Measurements from ENCODE around the gene ODC1. TPM values are rescaled to one million over a fixed set of nuclear protein-coding genes. Genes with fewer than 3 reads are reported as not detected.

Gene ODC1
- total RNA-seq, 1 experiment from 2014 or later: 46.6 TPM

DNA sequence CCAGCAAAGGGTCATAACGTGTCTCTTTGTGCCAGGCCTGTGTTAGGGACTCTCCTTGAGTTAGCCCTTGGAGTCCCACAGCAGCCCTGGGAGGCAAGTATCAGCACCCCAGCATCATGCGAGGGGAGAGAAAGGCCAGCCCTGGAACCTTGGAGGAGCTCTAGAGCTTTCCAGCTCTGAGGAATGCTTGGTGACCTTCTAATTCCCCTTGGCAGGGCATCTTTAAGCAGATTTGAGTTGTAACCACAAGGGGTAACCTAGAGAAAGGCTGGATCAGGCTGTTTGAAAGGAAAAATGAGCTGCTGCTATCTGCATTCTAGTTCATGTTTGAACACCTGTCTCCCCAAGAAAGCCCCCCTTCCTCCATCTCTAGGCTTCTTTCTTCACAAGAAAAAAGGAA is 23.8 kb upstream of the ODC1 start:
- ChIA-PET CTCF (interaction anchor here (1.1 to 1.4 kb wide), 5 partner anchors 15 to 84 kb away, joined by 3 to 6 read pairs (median 5); no protein-coding TSS in a partner anchor), POLR2A (no interaction called here)
- DNase-seq (ENCODE audit: low spot score) (no peak), ATAC-seq (peak; percentile 60)
- Mint-ChIP-seq H3K27me3 (ENCODE audit: low read depth) (no peaks in the 10 kb centered on the region; the same call in 1 of the 2 replicates), H3K4me1 (peaks cover under 1% of the 10 kb centered on the region; the same call in 1 of the 2 replicates), H3K36me3 (no peaks in the 10 kb centered on the region), H3K9me3 (no peaks in the 10 kb centered on the region), H3K27ac (no peak overlapping the region), H3K4me3 (no peak overlapping the region)
- TF ChIP-seq ZNF671 (CRISPR knock-in tag; IDR thresholded peaks at IDR 0.05): no peak
- TF ChIP-seq ZBTB21 (CRISPR knock-in tag; IDR thresholded peaks at IDR 0.05; ENCODE audit: borderline replicate concordance): no peak
- no peak for TF ChIP-seq CBFB (CRISPR knock-in tag; IDR thresholded peaks at IDR 0.05; ENCODE audit: low read depth)
- TF ChIP-seq, protein P1, sequence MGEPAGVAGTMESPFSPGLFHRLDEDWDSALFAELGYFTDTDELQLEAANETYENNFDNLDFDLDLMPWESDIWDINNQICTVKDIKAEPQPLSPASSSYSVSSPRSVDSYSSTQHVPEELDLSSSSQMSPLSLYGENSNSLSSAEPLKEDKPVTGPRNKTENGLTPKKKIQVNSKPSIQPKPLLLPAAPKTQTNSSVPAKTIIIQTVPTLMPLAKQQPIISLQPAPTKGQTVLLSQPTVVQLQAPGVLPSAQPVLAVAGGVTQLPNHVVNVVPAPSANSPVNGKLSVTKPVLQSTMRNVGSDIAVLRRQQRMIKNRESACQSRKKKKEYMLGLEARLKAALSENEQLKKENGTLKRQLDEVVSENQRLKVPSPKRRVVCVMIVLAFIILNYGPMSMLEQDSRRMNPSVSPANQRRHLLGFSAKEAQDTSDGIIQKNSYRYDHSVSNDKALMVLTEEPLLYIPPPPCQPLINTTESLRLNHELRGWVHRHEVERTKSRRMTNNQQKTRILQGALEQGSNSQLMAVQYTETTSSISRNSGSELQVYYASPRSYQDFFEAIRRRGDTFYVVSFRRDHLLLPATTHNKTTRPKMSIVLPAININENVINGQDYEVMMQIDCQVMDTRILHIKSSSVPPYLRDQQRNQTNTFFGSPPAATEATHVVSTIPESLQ (CRISPR knock-in tag; IDR thresholded peaks at IDR 0.05): no peak
- TF ChIP-seq ZNF121 (CRISPR knock-in tag; IDR thresholded peaks at IDR 0.05): no peak
- TF ChIP-seq GTF2I (CRISPR knock-in tag; conservative IDR thresholded peaks at IDR 0.05): no peak
- TF ChIP-seq, protein P2, sequence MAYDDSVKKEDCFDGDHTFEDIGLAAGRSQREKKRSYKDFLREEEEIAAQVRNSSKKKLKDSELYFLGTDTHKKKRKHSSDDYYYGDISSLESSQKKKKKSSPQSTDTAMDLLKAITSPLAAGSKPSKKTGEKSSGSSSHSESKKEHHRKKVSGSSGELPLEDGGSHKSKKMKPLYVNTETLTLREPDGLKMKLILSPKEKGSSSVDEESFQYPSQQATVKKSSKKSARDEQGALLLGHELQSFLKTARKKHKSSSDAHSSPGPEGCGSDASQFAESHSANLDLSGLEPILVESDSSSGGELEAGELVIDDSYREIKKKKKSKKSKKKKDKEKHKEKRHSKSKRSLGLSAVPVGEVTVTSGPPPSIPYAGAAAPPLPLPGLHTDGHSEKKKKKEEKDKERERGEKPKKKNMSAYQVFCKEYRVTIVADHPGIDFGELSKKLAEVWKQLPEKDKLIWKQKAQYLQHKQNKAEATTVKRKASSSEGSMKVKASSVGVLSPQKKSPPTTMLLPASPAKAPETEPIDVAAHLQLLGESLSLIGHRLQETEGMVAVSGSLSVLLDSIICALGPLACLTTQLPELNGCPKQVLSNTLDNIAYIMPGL (CRISPR knock-in tag; IDR thresholded peaks at IDR 0.05): no peak
- TF ChIP-seq CREM (CRISPR knock-in tag; IDR thresholded peaks at IDR 0.05): no peak
- TF ChIP-seq, protein P3, sequence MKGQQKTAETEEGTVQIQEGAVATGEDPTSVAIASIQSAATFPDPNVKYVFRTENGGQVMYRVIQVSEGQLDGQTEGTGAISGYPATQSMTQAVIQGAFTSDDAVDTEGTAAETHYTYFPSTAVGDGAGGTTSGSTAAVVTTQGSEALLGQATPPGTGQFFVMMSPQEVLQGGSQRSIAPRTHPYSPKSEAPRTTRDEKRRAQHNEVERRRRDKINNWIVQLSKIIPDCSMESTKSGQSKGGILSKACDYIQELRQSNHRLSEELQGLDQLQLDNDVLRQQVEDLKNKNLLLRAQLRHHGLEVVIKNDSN (CRISPR knock-in tag; IDR thresholded peaks at IDR 0.05): no peak
- no peak for TF ChIP-seq NFYB (CRISPR knock-in tag; conservative IDR thresholded peaks at IDR 0.05; ENCODE audit: low read depth)
- TF ChIP-seq NR3C1 (CRISPR knock-in tag; conservative IDR thresholded peaks at IDR 0.05; ENCODE audit: low read depth): no peak
- TF ChIP-seq, protein P4, sequence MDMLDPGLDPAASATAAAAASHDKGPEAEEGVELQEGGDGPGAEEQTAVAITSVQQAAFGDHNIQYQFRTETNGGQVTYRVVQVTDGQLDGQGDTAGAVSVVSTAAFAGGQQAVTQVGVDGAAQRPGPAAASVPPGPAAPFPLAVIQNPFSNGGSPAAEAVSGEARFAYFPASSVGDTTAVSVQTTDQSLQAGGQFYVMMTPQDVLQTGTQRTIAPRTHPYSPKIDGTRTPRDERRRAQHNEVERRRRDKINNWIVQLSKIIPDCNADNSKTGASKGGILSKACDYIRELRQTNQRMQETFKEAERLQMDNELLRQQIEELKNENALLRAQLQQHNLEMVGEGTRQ (CRISPR knock-in tag; IDR thresholded peaks at IDR 0.05): no peak

DNA sequence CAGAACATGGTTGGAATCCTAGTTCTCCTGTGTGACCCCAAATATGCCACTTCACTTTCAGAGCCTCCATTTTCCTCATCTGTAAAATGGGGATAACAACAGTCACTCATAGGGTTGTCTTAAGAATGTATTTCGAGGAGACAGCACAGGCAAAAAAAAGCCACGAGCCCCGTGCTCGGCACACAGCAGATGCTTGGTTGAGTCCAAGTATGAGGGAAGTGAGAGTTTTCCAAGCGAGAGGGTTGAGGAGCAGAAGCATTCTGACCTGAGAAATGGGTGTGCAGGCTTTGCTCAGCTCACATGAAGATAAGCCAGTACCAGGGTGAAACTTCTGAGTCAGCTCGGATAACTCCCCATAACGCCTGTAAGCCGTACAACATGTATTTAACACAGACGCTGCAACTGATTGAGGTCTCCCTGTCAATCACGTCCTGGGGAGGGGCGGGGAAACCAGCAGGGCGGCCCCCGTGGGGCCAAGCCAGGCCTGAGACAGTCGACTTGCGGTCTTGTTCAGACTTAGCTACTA is 23.0 kb upstream of the ODC1 start:
- CTCF ChIA-PET: interaction anchor here (1.2 to 1.4 kb wide), 2 partner anchors 22 to 62 kb away, joined by 5 to 6 read pairs; no protein-coding TSS in a partner anchor
- H3K9me3 Mint-ChIP-seq: no peaks in the 10 kb centered on the region

DNA sequence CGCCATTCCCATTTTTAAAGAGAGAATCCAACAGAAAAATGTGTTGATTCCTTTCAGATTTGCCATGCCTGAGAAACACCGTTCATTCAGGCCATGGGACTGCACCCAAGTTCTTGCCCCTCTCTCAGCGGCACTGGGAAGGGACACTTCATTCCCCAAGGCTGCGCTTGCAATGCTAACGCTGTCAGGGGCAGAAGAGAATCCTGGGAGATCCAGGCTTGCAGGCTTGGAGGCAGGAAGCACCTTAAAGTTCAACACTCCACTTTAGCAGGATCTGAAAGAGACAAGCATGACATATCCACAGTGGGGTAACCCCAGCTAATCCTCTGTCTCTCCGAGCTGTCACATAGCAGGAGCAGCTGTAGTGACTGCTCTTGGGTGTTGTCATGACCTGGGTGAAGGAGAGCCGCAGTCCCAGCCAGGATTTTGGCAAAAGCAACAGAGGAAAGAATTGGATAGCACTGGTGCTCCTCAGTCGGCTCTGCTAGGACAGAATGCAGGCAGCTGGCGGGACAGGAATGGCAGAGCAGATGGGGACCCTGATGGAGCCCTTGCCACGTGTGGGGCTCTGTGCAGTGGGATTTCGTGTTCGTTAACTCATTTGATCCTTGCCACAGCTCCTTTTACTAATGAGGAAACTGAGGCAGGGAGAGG is 22.0 kb upstream of the ODC1 start:
- ATAC-seq: no peak
- Mint-ChIP-seq H3K4me3 (no peak overlapping the region), H3K9me3 (no peaks in the 10 kb centered on the region), H3K36me3 (no peaks in the 10 kb centered on the region), H3K4me1 (no peaks in the 10 kb centered on the region), H3K27me3 (ENCODE audit: low read depth) (no peaks in the 10 kb centered on the region; the same call in 1 of the 2 replicates), H3K27ac (no peak overlapping the region)
- no peak for DNase-seq (ENCODE audit: low spot score)
- POLR2A ChIA-PET: no interaction called here
- CTCF ChIA-PET: interaction anchor here (1.0 to 1.1 kb wide), 3 partner anchors 38 to 87 kb away, joined by 3 to 5 read pairs (median 4); no protein-coding TSS in a partner anchor
- TF ChIP-seq GRHL2 (CRISPR knock-in tag; IDR thresholded peaks at IDR 0.05; ENCODE audit: insufficient replicate concordance, severe bottlenecking): no peak
- TF ChIP-seq, protein P3 (CRISPR knock-in tag; IDR thresholded peaks at IDR 0.05): no peak
- no peak for TF ChIP-seq JUN (CRISPR knock-in tag; IDR thresholded peaks at IDR 0.05)
- TF ChIP-seq ZNF671 (CRISPR knock-in tag; IDR thresholded peaks at IDR 0.05): no peak
- TF ChIP-seq, protein P5, sequence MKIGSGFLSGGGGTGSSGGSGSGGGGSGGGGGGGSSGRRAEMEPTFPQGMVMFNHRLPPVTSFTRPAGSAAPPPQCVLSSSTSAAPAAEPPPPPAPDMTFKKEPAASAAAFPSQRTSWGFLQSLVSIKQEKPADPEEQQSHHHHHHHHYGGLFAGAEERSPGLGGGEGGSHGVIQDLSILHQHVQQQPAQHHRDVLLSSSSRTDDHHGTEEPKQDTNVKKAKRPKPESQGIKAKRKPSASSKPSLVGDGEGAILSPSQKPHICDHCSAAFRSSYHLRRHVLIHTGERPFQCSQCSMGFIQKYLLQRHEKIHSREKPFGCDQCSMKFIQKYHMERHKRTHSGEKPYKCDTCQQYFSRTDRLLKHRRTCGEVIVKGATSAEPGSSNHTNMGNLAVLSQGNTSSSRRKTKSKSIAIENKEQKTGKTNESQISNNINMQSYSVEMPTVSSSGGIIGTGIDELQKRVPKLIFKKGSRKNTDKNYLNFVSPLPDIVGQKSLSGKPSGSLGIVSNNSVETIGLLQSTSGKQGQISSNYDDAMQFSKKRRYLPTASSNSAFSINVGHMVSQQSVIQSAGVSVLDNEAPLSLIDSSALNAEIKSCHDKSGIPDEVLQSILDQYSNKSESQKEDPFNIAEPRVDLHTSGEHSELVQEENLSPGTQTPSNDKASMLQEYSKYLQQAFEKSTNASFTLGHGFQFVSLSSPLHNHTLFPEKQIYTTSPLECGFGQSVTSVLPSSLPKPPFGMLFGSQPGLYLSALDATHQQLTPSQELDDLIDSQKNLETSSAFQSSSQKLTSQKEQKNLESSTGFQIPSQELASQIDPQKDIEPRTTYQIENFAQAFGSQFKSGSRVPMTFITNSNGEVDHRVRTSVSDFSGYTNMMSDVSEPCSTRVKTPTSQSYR (CRISPR knock-in tag; IDR thresholded peaks at IDR 0.05): no peak
- TF ChIP-seq, protein P6, sequence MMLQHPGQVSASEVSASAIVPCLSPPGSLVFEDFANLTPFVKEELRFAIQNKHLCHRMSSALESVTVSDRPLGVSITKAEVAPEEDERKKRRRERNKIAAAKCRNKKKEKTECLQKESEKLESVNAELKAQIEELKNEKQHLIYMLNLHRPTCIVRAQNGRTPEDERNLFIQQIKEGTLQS (CRISPR knock-in tag; conservative IDR thresholded peaks at IDR 0.05): no peak
- no peak for TF ChIP-seq ZNF232 (CRISPR knock-in tag; IDR thresholded peaks at IDR 0.05)
- TF ChIP-seq, protein P7, sequence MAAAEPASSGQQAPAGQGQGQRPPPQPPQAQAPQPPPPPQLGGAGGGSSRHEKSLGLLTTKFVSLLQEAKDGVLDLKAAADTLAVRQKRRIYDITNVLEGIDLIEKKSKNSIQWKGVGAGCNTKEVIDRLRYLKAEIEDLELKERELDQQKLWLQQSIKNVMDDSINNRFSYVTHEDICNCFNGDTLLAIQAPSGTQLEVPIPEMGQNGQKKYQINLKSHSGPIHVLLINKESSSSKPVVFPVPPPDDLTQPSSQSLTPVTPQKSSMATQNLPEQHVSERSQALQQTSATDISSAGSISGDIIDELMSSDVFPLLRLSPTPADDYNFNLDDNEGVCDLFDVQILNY (CRISPR knock-in tag; IDR thresholded peaks at IDR 0.05): no peak
- no peak for TF ChIP-seq ZNF263 (CRISPR knock-in tag; IDR thresholded peaks at IDR 0.05; ENCODE audit: low read depth)

More for the DNA sequence above, 23.0 kb upstream of the ODC1 start:
- H3K27me3 Mint-ChIP-seq (ENCODE audit: low read depth): no peaks in the 10 kb centered on the region; the same call in 1 of the 2 replicates
- ATAC-seq (peak; percentile 27; the same call in 1 of the 2 replicates), DNase-seq (ENCODE audit: low spot score) (no peak)
- no peak overlapping the region for H3K4me3 Mint-ChIP-seq
- no peak overlapping the region for H3K27ac Mint-ChIP-seq
- H3K36me3 Mint-ChIP-seq: no peaks in the 10 kb centered on the region
- POLR2A ChIA-PET: no interaction called here
- no peaks in the 10 kb centered on the region for H3K4me1 Mint-ChIP-seq
- no peak for TF ChIP-seq SMAD4 (CRISPR knock-in tag; IDR thresholded peaks at IDR 0.05)
- TF ChIP-seq SMAD3 (CRISPR knock-in tag; IDR thresholded peaks at IDR 0.05; ENCODE audit: borderline replicate concordance): no peak
- TF ChIP-seq TP53 (CRISPR knock-in tag; IDR thresholded peaks at IDR 0.05): no peak
- peak; percentile 25; the same call in 1 of the 2 replicates for TF ChIP-seq GTF2I (CRISPR knock-in tag; conservative IDR thresholded peaks at IDR 0.05)
